ENCODE data around the gene BRD3OS.

The BRD3OS gene

DNA sequence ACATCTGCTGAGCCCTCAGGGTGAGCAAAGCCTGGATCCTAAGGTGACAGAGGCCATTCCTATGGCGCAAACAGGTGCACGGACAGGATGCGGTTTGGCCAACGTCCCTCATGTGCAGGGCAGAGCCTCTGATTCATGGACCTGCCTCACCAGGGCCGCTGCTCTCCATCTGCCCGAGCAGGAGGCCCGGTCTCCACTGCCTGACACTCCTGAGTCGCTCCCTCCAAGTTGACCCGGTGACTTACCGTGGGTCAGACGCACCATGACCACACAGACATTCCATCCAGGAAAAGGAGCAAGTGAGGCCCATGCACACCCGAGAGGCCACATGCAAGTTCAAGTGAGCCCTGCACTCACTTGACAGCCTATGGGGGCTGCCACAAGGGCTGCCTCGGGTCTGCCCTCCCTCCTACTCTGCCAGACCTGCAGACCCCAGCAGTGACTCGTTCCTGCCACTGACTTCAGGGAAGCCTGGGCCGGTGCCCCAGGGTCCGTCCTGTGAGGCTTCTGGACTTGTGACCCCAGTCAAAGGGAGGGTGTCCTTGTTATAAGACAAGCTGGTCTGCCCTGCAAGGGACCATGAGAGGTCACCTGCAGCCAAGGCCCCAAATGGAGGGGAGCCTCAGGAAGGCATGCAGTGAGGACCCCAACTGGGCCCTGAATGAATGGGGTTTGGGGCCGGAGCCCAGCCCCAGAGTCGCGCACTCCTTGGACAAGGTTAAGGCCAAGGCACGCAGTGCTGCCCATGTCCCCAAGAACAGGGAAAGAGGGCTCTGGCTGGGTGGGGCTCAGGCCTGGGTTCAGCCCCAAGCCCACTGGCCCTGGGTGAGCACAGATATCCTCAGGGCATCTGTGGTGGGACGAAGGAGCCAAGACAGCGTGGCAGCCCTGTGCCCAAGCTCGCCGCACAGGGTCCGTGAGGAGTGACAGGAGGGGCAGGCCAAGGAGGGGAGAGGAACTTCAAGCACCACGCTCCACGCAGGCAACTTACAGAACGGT, 10.1 kb downstream of the BRD3OS start:
- no peak for DNase-seq

DNA sequence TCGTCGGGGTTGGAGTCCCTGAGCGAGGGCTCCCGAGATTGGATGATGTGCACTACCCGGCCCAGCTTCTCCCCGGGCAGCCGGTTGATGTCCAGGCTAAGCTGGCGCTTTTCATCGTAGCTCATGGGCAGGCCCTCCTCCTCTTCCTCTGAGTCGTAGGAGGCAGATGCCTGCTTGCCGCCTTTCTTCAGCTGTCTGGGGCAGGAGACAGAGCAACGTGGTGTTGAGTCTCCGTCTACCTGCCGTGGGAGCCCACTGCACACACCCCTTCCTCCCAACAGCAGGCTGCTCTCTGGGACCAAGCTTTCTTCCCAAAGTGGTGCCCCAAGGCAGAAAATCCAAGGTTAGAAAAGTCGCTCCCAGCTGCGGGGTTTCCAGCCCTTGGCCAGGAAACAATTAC, 10.8 kb downstream of the BRD3OS start:
- DNase-seq: no peak

DNA sequence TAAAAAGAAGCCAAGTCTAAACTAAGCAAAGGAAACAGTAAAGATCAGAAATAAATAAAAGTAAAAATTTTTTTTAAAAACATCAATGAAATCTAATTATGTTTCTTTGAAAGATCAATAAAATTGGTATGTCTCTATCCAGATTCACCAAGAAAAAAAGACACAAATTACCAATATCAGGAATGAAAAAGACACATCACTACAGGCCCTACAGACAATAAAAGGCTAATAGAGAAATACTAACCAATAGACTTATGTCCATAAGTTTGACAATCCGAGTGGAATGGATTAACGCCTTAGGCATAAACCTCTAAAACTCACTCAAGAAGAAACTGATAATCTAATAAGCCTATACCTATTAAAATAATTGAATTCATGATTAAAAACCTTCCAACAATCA, 12.4 kb downstream of the BRD3OS start:
- no peak for DNase-seq

DNA sequence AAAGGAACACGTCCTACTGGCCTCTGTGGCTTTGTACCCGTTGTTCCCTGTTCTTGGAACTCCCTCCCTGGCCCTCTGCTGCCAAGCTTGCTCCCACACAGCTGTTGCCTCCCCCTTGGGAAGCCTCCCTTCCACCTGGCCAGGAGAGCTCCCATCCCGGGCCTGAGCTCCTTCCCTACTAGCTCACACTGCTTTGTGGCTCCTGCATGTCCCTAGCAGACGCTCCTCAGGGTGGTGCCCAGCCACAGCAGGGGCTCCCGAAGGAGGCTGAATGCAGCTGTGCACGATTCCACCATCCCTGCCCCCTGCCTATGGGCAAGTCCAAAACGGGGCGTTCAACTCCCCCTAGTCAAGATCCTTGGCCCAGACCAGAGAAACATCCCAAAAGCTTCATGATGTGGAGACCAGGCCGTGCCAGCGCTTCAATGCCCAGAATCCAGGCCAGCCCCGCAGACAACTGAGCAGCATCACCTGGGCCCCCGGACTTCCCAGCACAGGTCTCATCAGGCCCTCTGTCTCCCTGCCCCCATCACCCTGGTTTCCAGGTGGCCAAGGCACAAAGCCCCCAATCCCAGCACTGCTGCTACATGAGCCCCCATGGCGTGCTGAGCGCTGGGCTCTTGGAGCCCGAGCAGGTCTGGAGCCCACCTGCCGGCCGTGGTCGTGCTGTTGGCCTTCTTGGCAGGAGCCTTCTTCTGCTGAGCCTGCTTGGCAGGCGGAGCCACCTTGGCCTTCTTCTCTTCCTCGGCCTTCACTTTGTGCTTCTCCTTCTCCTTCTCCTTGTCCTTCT, 14.3 kb downstream of the BRD3OS start:
- peak; percentile 20 for DNase-seq

DNA sequence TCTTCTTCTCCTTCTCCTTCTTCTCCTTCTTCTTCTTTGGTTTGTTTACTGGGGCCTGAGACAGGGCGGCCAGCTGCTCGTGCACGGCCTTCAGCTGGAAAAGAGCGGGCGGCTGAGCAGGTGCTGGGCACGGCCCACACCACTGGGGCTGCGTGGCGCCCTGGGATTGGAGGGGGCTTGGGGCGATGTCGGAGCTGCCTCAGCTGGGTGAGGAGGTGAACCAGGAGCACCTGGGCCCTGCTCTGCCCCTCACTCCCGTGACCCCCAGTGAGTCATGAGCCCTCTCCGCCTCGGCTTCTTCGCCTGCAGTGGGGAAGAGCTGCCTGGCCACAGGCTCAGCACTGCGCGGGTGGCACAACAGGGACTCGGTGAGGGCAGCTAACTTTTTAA, 14.9 kb downstream of the BRD3OS start:
- peak; percentile 14 for DNase-seq

DNA sequence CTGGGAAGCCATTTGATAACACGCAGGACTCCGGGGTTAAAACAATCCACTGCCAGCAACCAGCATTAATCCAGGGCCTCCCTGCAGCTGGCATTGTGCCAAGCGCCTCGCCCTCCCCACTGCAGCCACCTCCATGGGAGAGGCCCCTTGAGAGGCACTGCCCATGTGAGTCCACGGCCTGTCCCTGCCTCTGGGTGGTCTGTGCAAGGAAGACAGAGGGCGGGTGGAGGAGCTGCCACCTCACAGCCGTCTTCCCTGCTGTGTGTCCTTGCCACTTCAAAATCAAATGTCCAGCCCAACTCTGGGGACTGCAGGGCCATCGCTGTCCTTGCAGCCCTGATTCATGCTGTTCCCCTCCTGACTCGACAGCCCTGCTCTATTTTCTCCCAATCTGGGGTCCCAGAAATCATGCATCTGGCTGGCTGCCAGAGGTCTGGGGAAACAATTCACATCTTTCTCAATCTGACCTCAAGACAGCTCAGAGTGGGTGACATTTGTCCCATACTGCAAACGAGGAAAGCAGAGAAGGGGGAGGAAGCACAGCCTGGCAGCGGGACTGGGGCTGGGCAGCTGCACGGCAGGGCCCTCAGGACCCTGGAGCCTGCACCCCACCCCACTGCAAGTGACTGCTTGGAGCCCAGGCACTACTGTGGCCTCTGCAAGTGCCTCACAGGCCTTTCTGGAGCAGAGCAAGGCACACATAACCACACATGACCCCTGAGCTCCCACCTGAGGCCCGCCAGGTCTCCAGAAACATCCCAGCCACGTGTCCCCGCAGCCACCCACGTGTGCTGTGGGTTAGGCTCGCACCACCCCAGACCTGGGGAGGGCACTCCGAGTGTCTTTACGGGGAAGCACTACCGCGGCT, 15.7 kb downstream of the BRD3OS start:
- peak; percentile 47 for DNase-seq

DNA sequence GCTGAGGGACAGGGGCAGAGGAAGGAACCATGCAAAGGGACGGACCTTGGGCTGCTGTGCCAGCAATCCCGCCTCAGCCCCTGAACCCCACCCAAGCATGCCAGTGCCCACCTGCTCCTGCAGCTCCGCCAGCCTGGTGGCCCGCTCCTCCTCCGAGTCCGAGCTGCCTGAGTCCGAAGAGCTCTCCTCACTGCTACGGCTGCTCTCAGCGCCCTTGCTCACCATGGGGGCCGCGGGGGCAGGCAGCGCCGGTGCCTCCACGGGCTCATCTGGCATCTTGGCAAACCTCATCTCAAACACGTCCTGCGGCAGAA, 16.3 kb downstream of the BRD3OS start:
- DNase-seq: no peak

DNA sequence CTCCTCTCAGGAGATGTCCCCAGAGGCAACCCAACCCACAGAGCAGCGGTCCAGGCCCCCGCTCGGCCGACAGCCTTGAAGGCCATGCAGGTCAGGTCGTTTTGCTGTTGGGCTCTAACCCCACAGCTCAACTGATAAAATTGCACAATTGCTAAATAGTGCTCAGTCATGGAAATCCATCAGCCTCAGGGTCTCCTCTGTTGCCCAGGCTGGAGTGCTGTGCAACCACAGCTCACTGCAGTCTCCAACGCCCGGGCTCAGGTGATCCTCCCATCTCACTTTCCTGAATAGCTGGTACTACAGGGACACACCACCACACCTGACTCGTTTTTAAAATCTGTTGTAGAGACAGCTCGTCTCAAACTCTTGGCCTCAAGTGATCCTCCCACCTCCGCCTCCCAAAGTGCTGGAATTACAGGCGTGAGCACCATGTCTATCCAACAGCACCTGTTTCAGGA, 18.3 kb downstream of the BRD3OS start:
- peak; percentile 6 for DNase-seq

DNA sequence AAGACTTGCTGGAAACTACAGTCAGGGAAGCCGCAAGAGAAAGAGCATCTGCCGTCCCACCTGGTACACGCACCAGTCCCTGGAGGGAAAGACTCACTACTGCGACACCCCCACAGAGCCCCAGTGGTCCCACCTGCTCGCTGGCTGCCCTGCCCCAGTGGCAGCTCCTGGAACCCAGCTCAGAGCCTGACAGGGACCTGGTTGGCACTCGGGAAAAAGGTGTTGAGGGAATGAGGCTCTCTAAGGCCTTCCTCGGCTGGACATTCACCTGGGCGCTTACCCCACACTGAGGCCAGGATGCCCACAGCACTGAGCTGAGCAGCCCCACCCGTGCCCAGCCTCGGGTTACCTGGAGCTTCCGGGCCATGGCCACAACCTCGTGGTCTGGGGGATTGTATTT, 19.7 kb downstream of the BRD3OS start:
- no peak for DNase-seq

DNA sequence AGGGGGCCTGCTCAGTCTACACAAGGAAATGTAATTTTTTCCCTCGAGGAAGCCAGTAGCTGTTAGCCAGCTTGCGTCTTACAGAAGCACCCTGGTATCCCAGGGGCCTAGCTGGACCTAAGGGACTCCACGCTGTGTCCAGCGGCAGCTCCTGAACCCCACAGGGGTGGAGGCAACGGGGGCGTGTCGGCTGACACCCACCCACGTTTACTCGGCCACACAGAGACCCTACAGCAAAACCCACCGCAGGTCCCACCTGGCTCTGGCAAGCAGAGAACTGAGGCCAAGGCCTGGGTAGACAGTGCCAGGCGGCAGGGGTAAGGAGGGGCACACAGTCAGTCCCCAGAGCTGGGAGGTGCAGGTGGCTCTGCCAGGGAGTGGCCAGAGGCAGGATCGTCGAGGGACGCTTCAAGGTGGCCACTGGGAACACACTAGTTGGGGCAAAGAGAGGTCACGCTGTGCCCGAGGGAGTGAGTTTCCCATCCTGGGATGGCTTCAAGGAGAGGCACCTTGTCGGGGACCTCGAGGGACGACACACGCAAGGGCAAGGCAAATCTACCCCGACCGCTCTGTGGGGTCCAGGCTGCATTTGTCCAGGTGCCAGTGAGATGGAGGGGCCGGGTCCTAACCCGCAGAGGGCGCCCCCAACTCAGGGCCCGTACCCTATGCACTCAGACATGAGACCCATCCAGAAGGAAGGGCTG, 20.7 kb downstream of the BRD3OS start:
- DNase-seq: no peak

DNA sequence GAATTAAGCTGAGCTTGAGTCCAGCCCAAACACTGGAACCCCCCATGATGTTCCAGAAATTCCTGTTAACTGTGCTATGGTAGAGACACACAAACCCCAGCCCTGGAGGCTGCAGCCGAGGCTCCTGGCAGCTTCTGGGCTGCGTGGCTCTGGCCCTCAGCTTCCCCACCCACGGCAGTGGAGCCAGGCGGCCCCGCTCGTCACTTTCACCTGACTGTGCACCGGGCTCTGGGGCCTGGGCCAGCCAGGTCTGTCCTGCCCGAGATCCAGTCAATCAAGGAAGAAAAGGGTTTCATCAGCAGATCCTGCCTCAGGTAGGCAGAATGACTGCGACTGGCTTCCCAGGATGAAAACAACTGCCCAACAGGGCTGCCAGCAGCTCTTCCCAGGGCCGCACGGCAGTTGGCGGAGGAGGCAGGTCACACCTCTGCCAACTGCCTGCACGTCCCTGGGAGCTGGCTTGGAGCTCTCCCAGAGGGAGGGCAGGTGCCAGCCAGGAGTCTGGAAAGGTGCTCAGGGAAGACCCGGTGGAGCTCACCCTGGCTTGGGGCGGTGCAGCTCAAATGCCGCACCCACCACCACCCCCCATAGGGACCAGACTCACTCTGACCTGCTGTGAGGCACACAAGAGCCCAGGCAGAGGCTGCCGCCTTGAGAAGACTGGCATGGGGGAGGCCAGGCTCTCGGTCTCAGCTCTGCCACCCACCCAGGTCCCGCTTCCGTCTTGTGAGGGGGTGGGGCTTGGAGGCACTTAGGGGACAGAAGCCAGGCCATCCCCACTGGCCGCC, 21.8 kb downstream of the BRD3OS start:
- DNase-seq: no peak

DNA sequence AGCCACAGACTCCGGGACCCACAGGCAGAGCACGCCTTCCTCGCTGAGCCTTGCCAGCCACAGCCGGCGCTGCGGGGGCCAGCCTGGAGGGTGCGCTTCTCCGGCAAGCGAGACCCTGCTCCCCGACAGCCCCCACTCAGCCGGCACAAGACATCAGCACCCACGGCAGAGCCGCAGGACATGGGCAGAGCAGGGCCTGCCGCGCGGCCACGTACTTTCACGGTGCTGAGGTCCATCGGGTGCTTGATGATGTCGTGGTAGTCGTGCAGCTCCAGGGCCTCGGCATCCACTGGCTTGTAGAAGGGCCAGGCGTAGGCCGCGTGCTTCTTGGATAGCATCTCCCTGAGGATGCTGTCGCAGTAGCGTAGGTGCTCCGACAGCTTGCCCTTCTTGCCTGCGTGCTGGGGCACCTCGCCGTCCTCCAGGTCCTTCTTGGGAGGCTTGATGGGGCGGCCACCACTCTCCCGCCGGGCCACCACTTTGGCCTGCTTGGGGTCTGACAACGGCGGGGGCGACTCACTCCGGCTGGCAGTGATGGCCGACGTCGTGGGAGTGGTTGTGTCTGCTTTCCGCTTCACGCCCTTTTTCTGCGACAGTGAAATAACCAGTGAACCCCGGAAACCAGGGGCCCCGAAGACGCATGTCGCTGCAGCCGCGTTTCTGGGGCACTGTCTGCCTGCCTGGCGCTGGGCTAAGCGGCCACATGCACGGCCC, 22.7 kb downstream of the BRD3OS start:
- DNase-seq: no peak

DNA sequence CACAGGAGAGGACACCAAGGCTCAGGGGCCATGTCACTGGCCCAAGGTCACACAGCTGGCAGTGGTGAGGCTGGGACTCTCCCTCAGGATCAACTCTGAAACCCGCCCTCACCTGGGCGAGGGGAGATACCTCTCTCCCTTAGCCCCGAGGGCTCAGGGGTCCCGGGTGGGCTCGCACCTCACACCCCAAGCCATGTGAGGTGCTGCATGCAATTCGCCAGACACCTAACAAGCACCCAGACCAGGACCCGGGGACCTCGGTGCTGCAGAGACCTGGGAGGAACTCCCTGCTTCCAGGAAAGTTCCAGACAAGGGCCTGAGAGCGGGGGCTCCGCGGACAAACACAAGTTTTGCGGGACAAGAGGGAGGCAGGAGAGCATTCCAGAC, 23.3 kb downstream of the BRD3OS start:
- no peak for DNase-seq

DNA sequence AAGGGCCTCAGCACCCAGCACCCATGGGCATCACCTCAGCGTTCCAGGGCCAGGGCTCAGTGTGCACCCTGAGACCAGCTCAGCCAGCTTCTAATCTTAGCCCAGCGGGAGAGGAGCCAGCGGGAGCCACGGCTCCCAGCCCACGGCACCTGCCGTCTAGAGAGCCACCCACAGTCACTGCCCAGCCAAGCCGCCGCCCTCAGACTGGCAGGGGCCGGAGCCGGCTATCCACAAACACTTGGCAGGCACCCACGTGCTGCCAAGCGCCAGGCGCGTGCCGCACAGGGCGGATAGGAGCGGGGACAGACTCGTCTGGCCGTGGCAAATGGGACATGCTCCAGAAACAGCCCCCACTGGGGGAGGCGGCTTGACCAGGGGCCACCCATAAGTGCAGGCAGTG, 24.0 kb downstream of the BRD3OS start:
- no peak for DNase-seq

DNA sequence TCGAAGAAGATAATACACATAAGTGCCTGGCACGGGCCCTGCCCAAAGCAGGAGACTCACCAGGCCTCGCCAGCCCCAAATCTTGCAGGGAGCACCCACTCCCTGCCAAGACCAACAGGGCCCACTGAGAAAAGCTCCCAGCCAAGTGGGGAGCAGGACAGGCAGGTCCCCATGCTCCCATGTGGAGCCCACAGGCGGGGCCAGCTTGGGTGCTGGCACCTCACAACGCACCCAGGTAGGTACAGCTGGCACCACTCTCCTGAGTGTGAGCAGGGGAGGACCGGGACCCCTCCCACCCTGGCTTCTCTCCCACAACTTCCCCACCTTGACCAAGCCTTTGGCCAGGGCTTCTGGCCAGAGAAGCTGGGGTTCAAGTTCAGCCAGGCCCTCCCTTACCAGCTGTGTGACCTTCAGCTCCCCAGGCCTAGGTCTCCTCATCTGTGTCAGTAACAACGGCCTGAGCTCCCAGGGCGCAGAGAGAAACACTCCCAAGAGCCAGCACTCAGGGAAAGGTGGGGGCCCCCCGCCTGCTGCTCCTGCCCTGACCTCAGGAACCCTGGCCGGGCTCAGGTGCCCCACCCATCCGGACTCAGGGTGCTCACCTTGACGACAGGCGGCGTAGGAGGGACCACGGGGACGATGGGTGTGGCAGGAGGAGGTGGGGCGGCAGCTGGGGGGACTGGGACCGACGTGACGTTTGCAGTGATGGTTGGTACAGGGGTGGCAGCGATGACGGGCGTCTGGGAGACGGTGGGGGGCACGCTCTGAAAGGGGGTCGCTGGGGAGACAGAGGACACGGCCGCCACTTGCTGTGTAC, 24.7 kb downstream of the BRD3OS start:
- DNase-seq: peak; percentile 22

DNA sequence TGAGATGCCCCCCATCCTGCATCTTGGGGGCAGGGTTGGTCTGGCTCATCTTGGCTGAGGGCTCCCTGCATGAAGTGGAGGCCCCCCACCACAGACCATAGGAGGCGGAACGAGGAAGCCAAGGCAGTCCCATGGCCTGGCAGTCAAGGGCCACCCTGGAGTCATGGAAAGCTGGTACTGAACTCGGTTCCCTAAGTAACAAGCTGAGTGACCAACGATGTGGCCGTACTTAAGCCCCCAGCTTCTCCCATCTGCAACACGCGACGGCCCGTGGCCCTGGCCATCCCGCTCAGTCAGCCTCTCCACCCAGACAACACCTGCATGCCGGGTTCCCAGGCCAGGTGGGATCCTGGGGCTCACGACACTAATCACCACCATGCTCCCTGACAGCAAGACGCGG, 25.4 kb downstream of the BRD3OS start:
- no peak for DNase-seq

DNA sequence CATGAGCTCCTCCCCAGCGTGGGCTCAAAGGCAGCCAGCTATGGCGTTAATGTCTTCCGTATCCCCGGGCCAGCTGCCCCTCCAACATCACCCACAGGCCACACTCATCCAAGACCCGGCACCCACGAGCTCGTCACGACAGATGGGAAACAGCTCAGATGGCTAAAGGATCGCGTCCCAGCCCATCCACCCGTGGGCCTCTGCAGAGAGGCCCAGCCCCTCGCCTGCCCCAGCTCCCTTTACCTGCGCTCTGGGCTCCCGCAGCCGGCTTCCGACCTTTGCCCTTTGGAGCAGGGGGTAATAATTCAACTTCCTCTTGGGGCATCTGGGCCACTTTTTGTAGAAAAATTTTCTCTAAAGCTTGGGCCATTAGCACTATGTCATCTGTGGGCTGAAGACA, 26.0 kb downstream of the BRD3OS start:
- no peak for DNase-seq

DNA sequence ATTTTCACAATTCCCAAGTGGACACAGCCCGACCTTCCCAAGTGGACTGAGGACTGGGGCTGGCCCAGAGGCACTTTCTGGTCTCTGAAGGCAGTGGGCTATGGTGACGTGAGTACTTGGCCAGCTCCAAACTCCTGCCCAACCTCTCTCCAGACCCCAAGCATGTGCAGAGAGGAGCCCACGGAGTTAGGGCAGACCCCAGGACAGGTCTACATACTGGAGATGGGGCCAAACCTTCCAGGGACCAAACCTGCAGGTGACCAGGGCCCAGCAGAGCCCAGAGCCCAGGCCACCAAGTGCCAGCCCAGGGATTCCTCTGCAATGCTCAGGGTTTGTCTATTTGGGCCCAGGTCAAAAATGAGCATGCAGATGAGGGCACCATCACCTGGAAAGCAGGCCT, 27.2 kb downstream of the BRD3OS start:
- peak; percentile 8 for DNase-seq

DNA sequence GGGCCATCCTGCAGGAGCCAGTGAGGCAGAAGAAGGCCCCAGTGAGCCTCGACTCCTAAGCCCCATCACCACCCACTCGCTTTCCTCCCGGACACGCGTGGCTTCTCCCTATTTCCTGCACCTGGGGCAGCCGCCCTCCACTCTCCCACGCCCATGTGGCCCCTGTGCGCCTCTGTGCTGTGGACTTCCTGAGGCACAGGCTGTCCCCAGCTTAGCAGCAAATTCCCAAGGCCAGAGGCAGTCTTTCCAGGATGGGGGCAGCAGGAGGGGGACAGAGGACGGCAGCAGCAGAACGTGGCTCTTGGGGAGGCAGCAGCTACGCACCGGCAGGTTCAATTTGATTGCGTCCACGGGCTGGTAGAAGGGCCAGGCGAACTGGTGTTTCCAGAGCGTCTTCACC, 27.7 kb downstream of the BRD3OS start:
- peak; percentile 27 for DNase-seq

DNA sequence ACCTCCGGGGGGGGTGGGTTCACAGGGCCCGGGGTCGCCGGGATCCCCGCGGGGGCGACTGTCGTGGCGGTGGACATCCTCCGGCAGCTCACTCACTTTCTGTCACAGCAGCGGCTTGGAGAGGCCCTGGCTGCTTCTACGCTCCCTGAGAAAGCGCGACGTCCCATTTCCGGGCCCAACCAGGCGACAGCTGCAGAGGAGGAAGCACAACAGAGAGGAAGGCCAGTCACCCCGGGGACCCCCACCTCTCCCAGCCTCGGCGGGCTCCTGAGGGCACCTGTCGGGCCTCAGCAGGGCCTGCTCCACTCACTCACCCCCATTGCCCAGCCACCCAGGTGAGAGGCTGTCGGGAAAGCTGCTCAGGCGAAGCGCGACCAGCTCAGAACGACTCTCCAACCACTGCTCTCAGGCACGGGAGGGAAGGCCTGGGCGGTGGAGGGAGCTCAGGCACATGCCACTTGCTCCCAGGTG, 28.2 kb downstream of the BRD3OS start:
- peak; percentile 38 for DNase-seq
